GM21619 (cell line): ENCODE results near the gene RASGRF2.

Experiments used
- ATAC-seq: cut with Tn5 transposase; IDR thresholded peaks from one replicate; pipeline ENCODE4 v1.9.1; 2021; ENCODE audit not compliant: unreplicated experiment

Gene RASGRF2

DNA sequence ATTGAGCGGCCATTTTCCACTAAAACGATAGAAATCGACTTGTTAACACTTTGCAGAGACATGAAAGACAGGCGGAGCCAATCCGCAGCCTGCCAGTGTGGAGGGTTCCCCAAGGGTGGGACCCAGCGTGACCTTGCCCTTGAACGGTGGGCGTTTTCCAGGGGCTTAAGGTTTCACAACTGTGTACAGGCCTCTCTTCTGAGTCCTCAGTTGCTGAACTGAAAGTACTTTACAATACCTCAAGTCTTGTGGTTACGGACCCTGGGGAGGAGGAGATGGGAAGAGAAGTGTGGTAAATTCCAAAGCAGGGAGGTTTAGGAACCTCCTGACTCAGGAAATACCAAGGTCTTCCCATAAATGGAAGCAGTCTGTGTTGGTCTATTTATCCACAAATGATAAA is 204.8 kb downstream of the RASGRF2 start:
- ATAC-seq, result no peak

DNA sequence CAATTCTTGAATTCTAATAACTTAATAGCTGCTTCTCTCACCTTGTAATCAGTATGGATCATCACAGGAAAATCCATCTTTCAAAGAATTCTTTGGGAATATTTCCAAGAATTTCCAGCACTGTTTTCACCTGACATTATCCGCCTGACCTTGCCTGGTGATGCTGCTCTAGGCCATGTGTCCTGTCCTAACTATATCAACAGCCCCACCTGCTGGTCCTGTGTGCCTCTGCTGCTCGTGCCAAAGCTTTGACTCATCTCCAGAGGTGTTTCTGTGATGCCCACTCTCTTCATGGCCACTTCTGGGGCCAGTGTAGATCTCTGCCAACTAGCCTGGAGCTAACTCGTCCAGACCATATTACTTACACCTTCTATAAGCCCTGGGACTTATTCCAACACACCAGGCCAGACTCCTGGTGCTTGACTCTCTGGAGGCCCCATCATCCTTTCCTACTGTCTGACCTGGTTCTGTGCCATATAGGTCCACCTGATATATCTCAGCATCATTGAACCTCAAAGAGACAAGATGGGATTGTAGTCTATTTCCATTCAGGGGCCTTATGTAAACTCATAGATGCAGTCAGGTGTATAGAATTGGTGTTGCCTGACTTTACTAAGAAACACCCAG is 205.4 kb downstream of the RASGRF2 start:
- peak; percentile 76 for ATAC-seq

DNA sequence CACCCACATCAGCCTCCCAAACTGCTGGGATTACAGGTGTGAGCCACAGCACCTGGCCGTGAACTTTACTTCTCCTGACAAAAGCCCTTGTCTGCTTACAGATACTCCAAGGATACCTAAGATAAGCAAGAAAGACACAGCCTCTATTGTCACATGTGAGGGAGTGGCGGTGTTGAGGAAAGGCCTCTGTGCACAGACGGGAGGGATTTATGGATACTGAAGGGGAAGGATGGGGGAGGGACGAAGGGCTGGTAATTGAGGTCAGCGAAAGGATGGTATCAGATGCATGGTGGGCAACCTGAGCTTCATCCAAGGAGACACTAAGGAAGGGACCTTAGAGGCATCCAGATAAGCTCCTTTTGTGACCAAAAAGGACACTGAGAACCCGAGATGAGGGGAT is 206.3 kb downstream of the RASGRF2 start:
- ATAC-seq, result no peak

DNA sequence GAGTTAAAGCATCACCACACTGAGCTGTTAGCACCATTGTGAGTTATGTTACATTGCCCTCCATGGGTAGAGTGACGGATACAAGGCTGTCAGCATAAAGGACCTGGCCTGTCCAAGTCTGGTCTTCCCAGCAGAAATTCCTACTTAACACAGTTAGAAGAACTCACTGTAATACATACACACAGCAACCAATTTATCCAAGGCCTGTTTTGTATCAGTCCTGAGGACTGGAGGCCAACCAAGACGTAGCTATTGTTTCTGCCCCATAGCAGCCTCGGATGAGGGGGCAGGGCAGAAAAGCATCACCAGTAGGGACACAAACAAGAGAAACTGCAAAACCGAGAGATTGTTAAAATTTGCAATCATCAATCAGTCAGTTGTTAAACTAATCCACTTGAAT is 206.9 kb downstream of the RASGRF2 start:
- no peak for ATAC-seq

DNA sequence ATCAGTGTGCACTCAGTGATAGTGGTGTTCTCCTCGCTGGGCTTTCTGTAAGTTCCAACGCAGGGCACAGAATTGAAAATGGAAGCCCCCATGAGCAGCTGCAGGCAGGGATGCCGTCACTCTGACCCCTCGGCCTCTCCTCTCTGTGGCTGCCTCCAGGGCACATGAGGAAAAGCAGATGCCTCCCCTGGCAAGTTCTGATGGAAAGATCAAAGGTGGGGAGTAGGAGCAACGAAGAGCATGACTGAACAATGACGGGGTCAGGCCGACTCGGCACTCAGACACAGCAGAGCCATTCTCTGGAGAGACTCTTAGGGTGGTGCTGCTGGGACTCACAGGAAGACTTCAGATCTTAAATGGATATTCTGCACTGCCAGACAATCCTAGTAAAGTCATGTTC is 207.4 kb downstream of the RASGRF2 start:
- ATAC-seq, result no peak

DNA sequence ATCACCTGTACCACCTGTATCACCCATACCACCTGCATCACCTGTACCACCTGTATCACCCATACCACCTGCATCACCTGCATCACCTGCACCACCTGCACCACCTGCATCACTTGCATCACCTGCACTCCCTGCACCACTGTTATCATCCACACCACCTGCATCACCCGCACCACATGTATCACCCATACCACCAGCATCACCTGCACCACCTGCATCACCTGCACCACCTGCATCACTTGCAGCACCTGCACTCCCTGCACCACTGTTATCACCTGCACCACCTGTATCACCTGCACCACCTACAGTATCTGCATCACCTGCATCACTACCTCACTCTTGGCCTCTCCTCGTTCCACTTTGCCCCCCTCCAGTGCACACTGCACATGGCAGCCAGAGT is 209.8 kb downstream of the RASGRF2 start:
- ATAC-seq, result no peak

DNA sequence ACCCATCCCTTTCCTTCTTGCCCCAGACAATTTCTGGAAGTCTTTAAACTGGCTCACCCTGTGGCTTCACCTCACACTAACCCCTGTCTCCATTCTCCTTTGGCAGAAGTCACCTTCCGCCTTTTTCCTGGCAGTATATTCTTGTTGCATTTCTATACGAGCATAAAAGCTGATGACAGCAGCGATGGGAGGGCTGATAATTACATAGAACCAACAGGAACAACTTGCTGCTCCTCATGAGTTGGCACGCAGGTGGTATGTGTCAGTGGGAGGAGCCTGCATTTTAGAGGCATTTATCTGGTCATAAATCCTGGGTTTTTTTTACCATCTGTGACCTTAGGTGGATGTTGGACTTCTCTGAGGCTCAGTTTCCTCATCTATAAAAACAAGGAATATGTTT is 211.6 kb downstream of the RASGRF2 start:
- no peak for ATAC-seq

DNA sequence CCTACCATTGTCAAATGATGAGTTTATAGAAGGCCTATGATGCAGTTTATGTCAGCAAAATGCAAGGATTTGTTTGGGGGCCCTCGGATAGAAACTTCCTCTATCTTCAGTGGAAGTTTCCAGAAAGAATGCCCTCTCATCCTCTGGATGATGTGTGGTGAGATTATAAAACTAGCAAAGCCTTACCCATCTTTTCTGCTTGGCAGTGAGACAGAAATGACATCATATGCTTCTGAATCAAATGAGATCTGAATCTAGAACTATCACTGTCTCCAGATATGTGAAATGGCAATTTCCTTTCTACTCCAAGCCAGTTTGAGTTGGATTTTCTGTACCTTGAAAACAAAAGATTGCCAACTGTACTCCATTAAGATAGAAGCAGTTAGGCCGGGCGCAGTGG is 212.5 kb downstream of the RASGRF2 start:
- ATAC-seq, result no peak

DNA sequence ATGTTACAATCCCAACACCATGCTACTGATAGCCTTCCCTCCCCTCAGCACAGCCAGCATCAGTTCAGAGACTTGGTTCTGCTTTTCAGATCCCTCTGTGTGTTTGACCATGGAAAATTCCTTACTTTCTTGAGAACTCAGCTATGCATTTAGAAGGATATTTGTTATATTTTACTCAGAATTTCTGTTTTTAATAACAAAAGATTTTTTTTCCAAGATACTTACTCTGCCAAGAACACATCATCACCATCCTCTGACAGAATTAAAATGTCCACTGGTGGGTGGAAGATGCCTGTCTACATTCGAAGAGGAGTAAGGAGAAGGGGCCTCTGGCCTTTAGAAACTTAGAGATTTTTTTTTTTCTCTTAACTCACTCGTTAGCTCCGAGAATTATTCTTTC is 216.9 kb downstream of the RASGRF2 start:
- ATAC-seq, result no peak

DNA sequence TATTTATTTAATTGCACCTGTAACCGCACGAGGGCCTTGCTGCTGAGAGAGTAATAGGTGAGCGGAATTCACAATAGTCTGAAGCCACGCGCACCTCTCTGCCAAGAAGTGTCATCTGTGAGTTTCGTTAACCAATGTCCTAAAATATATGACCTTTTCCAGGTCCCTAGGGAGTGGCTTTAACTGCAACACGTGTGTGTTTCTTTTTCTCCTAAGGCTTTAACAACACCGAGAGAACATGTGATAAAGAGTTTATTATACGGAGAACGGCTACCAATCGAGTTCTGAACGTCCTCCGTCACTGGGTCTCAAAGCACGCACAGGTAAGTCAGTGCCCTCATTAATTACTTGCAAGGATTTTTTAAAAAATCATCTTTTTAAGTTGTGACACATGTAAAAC is 219.8 kb downstream of the RASGRF2 start:
- ATAC-seq, result no peak

DNA sequence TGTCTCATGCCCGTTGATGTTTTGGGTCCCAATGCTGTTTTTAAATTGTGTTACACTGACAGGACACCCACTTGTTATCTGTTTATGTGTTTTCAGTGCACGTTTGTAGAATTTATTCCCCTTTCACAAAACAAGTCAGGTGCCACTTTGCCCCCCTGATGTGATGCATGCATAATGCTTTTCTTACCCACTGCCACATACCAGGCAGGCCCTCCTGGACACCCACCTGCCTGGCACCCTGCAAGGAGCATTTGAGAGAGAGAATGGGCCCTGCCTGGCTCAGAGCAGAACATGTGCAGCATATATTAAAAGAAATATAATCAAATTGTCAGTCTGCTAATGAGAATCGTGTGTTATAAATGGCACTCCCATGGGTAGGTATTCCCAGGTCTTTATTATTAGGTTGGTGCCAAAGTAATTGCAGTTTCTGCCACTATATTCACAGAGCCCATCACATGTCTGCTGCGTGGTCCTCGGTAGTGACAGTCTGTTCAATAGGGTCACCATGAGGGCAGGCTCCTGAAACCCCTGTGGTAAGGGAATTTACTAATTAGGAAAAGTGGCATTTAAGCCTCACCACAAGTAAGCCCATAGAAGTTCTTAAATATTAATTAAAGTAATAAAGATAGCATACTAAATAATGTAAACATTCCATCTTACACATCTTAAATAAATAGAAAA is 220.8 kb downstream of the RASGRF2 start:
- no peak for ATAC-seq

DNA sequence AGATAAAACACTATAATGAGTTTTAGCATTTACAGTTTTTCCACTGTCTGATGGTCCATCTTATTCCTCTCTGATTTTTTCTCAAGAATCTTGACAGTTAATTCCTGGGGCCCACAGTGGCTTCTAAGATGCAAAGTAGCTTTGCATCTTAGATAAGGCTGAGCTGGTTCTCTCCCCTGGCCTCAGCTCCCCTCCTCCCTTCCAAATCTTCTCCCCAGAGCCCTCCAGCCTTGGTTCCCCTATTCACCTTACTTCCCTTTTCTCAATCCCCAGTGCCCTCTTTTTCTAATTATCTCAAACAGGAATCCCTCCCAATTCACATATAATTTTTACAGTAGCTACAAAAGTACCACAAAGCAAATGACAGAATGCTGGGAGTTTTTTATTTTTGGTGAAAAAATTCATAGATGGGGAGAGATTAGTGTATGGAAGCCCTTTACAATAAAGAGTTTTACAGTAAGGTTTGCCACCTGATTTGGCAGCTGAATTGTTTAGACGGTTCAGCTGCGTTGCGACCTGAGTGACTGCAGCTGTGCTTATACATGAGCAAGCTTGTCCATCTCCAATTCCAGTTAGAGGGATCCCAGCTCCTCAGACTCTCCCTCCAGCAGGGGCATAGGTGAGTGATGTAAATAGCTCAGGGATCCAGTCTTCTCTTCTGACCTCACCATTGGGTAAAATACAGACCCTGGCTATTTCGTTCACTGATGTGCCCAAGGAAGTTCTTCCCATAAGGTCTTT is 221.6 kb downstream of the RASGRF2 start:
- ATAC-seq, result no peak

DNA sequence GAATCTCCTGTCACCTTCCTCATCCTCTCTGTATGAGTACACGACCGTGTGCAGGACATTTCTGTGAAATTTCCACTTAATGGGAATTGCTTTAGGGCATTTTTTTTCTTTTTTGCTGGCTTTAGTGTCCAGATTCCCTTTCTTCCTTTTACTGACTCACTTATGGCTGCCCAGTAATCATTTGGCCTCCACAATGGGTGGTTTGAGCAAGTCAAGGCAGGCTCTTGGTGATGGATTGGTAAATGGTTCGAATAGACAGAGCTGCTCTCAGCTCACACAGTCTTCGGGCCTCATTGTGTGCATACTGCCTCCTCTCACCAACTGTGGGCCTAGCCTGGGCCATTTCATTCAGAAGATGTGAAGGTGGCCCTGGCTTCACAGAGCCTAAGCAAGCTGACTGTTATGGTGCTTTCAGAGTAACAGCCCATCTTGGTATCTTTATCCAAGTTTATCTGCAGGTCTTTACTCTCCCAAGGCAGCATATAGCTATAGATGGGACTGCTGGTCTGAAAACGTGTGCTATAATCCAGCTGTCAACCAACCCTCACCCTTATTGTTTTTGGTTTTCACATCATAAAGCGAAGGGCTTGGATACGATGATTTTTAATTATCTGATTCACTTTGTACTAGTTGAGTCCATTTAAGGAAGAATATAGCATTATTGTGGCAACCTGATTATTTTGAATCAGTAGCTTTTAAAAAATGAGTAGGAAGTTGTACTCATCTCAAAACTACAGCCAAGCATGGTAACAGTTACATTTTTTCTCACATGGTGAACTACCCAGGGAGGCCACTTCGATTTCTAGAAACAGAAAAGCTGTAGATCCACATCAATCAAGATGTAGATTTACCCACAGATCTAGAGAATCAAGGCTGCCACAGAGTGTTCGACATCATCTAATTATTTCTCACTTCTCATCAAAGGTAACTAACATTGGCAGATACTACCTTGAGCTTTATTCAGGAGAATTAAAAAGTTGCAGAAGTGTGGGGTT is 222.5 kb downstream of the RASGRF2 start:
- ATAC-seq, result no peak

DNA sequence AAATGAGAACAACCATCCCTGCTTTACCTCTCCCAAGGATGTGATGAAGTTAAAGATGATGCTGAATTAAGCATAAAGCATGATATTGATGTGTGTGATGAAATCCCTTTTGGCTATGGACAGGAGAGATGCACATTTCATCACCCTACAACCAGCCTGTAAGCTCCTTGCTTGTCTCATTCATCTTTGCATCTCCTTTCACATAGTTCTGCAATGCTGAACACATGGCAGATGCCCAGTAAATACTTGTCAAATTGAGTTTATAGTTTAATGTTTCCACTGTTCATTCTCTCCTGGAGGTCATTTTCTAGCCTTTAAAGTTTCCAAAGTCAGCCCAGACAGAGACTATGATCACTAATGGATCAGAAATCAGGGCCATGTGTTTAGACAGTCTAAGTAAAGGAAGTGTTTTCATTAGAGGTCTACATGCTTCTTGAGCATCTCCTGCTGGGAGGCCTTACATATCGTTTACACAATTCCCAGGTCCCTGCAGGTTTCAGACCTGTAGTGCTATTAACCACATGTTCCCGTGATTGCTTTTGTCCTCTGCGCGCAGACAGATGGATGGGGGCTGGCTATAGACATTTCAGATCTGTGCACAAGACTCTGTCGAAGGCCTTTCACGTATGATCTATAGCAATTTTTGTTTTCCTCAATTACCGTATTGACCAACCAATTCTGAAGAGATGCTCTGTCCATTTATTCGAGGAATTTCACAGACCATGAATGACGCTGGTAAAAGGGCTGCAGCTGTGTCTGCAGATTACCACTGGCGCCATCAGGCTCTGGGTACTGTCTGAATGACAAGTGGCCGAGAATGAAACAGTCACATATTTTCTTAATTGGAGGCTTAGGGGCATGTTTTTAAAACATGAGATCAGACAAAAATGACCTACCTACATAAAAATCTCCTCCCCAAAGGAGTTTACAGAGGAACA is 223.9 kb downstream of the RASGRF2 start:
- no peak for ATAC-seq

DNA sequence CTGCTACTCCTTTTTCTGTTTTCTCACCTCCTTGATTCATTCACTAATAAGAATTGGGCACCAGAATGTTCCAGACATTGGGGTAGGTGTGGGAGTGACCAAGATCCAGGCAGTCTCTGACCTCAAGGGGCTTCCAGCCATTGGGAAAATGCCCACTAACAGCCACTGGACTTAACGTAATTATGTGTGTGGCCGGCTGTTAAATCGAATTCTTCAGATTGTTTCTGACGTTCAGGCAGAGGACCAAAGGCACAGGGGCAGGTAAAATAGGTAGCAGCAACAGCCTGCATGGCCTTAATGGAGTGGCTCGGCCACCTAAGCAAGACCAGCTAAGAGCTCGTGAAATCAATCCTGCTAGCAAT is 224.6 kb downstream of the RASGRF2 start:
- ATAC-seq, result no peak

DNA sequence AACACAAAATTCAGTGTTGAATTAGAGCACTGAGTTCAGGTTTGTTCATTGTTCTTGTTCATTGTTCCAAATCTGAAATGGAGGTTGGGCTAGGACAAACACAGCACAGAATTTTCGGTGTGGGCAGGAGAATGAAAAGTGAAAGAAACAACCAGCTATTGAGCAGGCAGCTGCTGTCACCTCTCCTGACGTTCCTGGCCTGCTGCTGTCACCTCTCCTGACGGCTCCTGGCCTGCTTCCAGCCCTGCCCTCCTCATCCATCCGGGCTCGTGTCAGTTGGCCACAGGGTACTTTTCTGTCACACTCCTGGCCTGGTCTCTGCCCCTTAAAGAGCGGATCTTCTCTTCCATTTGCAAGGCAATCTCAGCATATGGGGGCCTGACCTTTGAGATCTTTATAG is 227.7 kb downstream of the RASGRF2 start:
- no peak for ATAC-seq

DNA sequence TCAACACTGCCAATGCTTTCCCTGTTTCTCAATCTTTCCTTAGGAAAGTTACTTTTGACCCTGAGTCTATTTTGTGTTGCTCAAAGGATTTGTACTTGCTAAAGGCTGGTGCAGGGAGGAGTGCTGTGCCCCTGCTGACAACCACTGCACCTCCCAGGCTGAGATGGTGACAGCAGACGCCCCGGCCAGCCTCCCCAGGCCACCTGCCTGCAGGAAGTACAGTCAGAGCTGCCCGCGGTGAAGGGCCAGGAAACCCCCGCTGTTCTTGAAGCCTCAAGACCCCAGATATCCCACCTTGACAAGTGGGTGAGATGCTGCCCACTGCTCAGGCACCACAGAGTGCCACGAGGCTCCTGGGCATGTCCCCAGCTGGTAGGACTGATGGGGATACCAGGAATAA is 228.8 kb downstream of the RASGRF2 start:
- no peak for ATAC-seq

DNA sequence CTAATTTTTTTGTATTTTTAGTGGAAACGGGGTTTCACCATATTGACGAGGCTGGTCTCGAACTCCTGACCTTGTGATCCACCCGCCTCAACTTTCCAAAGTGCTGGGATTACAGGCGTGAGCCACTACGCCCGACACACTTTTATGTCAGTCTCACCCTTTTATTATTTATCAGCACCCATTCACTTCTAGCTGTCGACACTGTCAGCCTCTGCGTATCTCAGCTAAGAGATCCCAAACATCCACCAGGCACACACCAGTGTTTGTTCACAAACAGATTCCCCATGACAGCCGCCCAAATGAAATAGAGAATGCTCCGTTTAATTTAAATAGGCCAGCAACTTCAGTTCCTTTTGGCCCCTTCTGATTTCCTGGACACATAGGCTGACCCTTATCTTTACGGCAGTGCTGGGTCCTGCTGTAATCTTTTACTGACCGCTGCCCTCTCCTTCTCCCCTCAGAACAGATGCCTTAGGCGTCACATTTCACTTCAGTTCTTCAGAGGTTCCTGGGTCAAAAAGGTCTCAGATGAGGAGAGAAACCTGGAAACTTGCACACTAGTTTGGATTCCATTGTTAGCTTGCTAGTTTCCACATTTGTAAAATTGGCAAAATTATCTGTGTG is 229.8 kb downstream of the RASGRF2 start:
- no peak for ATAC-seq

DNA sequence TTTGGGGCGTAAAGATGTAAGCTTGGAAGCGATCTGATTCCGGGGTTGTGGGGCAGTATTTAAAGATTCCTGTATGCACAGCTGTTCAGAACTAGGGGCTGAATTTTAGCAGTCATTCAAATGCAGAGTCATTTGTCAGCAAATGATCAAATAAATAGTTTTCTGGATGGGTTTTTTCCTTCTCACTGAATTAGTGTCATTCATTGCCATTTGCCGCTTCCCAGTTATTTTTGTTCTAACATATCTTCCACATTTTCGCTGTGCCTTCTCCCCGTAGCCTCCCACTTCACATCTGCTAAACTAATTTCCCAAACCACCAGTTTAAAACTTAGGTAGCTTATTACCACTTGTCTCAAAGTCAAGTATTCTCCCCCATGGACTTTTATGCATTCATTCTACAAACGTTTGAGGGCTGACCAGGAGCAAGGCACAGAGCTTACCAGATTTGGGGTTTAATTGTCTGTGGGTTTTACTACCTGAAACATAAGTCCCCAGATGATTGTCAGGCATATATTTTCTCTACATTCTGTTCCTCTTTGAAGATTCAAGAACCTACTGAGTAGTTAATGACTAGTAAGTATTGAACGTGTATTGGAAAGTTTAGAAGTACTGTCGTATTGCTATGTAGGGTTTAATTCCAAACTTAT is 231.7 kb downstream of the RASGRF2 start:
- ATAC-seq, result no peak
